ENCODE results near the gene SLC24A3.

SLC24A3 gene

DNA sequence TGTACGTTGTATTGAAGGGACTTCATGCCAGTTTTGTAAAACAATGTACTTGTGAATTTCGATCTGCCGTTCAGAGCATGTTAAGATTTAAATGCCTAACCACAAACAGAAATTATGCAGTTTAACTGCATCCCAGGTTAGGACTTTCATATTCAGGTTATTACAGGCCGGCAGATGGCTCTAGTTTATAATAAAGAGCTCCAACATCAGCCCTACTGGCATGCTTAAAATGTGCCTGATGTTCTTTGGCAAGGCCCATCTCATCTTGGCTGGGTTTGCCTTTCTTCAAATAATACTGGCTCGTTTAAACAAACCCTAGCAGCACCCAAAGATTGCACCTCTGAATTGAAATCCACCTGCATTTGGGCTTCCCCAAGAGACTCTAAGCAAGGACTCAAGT lies 376.3 kb downstream of the SLC24A3 start:
- H3K4me1 ChIP-seq (ENCODE audit: control insufficient read depth, insufficient read depth, low read length): no peaks in the 10 kb centered on the region
- H3K9me3 ChIP-seq (ENCODE audit: control insufficient read depth, insufficient read depth, low read depth, low read length): no peaks in the 10 kb centered on the region
- ChIA-PET CTCF (interaction anchor here (0.6 to 0.9 kb wide), 3 partner anchors 74 to 383 kb away, joined by 3 to 5 read pairs (median 3); no protein-coding TSS in a partner anchor), POLR2A (no interaction called here)
- H3K36me3 ChIP-seq (ENCODE audit: control insufficient read depth in 2 of 2, insufficient read depth in 1 of 2, low read length in 2 of 2): no peaks in the 10 kb centered on the region
- no peak overlapping the region for H3K4me3 ChIP-seq (ENCODE audit: low read depth, low read length)
- TF ChIP-seq KLF1 (tag by site-specific recombination; IDR thresholded peaks at IDR 0.05) (no peak), ZNF10 (tag by site-specific recombination; IDR thresholded peaks at IDR 0.05) (no peak), ZNF211 (tag by site-specific recombination; IDR thresholded peaks at IDR 0.05; ENCODE audit: low read depth) (no peak), SCRT2 (tag by site-specific recombination; IDR thresholded peaks at IDR 0.05) (no peak), REPIN1 (tag by site-specific recombination; IDR thresholded peaks at IDR 0.05; ENCODE audit: low read depth) (no peak), ZNF335 (tag by site-specific recombination; conservative IDR thresholded peaks at IDR 0.05) (no peak)
- TF ChIP-seq, protein P1, sequence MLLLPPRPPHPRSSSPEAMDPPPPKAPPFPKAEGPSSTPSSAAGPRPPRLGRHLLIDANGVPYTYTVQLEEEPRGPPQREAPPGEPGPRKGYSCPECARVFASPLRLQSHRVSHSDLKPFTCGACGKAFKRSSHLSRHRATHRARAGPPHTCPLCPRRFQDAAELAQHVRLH (tag by site-specific recombination; IDR thresholded peaks at IDR 0.05): no peak
- no peak overlapping the region for H3K27ac ChIP-seq (ENCODE audit: extremely low read depth, low read depth, low read length)

DNA sequence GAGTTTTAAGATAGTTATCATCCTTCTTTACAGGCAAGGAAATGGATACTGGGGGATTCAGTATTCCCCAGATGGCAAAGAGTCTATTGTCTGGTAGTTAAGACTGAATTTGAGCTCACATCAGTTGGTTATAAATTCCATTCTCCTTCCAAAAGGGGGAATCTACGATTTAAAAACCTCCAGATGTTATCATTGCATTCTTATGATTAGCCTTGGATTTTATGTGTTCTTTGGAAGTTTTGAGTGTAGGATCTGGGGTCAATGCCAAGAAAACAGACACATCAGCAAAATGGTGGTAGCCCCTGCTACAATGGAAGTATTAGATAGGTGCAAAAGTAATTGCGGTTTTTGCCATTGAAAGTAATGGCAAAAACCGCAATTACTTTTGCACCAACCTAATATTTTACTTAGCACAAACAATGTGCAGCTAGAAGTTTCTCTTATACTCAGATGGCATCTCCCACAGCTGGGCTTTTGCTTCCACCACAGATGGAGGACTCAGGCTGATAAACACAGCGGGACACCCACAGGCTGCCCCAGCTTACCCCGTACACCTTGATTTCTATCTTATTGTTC lies 377.4 kb downstream of the SLC24A3 start:
- CTCF ChIA-PET: interaction anchor here (0.6 to 0.8 kb wide), 3 partner anchors 273 to 958 kb away, joined by 3 to 7 read pairs (median 4); no protein-coding TSS in a partner anchor
- Histone ChIP-seq H3K36me3 (ENCODE audit: control insufficient read depth in 2 of 2, insufficient read depth in 1 of 2, low read length in 2 of 2) (no peaks in the 10 kb centered on the region), H3K27ac (ENCODE audit: extremely low read depth, low read depth, low read length) (no peak overlapping the region), H3K9me3 (ENCODE audit: control insufficient read depth, insufficient read depth, low read depth, low read length) (no peaks in the 10 kb centered on the region), H3K4me1 (ENCODE audit: control insufficient read depth, insufficient read depth, low read length) (no peaks in the 10 kb centered on the region), H3K4me3 (ENCODE audit: low read depth, low read length) (no peak overlapping the region)
- POLR2A ChIA-PET: no interaction called here
- TF ChIP-seq MYNN (tag by site-specific recombination; IDR thresholded peaks at IDR 0.05; ENCODE audit: borderline replicate concordance) (no peak), ZNF501 (tag by site-specific recombination; IDR thresholded peaks at IDR 0.05) (no peak), ZNF830 (tag by site-specific recombination; IDR thresholded peaks at IDR 0.05; ENCODE audit: low read depth) (no peak), ZNF133 (tag by site-specific recombination; IDR thresholded peaks at IDR 0.05) (no peak)
- TF ChIP-seq, protein P2, sequence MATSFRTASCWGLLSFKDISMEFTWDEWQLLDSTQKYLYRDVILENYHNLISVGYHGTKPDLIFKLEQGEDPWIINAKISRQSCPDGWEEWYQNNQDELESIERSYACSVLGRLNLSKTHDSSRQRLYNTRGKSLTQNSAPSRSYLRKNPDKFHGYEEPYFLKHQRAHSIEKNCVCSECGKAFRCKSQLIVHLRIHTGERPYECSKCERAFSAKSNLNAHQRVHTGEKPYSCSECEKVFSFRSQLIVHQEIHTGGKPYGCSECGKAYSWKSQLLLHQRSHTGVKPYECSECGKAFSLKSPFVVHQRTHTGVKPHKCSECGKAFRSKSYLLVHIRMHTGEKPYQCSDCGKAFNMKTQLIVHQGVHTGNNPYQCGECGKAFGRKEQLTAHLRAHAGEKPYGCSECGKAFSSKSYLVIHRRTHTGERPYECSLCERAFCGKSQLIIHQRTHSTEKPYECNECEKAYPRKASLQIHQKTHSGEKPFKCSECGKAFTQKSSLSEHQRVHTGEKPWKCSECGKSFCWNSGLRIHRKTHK (tag by site-specific recombination; IDR thresholded peaks at IDR 0.05): no peak

DNA sequence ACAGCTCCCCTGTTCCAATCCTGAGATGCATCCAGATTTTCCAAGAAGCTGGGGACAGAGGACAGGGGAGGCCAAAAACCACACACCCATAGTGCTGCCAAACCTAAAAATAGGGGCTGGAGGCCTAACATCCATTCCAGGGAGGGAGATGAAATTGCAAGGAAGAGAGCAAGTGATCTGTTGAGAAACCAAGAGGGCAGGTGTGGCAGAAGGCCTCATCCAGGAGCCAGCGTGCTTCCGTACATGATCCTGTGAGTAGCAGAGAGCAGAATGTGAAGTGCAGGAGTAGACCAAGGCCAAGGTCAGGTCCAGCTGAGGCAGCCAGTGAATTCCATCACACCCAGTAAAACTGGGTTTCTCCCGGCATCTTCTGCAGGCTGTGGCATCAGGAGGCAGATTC lies 377.9 kb downstream of the SLC24A3 start:
- H3K27ac ChIP-seq (ENCODE audit: extremely low read depth, low read depth, low read length): no peak overlapping the region
- ChIA-PET CTCF (interaction anchor here (0.8 kb wide), 1 partner anchor 958 kb away, joined by 3 read pairs; no protein-coding TSS in a partner anchor), POLR2A (no interaction called here)
- no peaks in the 10 kb centered on the region for H3K9me3 ChIP-seq (ENCODE audit: control insufficient read depth, insufficient read depth, low read depth, low read length)
- no peaks in the 10 kb centered on the region for H3K36me3 ChIP-seq (ENCODE audit: control insufficient read depth in 2 of 2, insufficient read depth in 1 of 2, low read length in 2 of 2)
- no peak overlapping the region for H3K4me3 ChIP-seq (ENCODE audit: low read depth, low read length)
- H3K4me1 ChIP-seq (ENCODE audit: control insufficient read depth, insufficient read depth, low read length): no peaks in the 10 kb centered on the region
- TF ChIP-seq ZNF391 (tag by site-specific recombination; IDR thresholded peaks at IDR 0.05; ENCODE audit: borderline replicate concordance, low read depth) (no peak), ZNF521 (tag by site-specific recombination; IDR thresholded peaks at IDR 0.05) (no peak), ZNF561 (tag by site-specific recombination; IDR thresholded peaks at IDR 0.05; ENCODE audit: borderline replicate concordance) (no peak), GLI4 (tag by site-specific recombination; IDR thresholded peaks at IDR 0.05) (no peak), ZNF335 (tag by site-specific recombination; conservative IDR thresholded peaks at IDR 0.05) (no peak), TRIM28 (IDR thresholded peaks at IDR 0.05; ENCODE audit: borderline replicate concordance, low read length) (no peak), ZNF629 (tag by site-specific recombination; IDR thresholded peaks at IDR 0.05) (no peak), ZBTB21 (tag by site-specific recombination; IDR thresholded peaks at IDR 0.05) (no peak), ZNF792 (tag by site-specific recombination; IDR thresholded peaks at IDR 0.05) (no peak), ZNF423 (tag by site-specific recombination; IDR thresholded peaks at IDR 0.05) (no peak), ZNF140 (tag by site-specific recombination; IDR thresholded peaks at IDR 0.05) (no peak), ZNF701 (tag by site-specific recombination; IDR thresholded peaks at IDR 0.05) (no peak), ZNF596 (tag by site-specific recombination; IDR thresholded peaks at IDR 0.05) (no peak)
- TF ChIP-seq, protein P3, sequence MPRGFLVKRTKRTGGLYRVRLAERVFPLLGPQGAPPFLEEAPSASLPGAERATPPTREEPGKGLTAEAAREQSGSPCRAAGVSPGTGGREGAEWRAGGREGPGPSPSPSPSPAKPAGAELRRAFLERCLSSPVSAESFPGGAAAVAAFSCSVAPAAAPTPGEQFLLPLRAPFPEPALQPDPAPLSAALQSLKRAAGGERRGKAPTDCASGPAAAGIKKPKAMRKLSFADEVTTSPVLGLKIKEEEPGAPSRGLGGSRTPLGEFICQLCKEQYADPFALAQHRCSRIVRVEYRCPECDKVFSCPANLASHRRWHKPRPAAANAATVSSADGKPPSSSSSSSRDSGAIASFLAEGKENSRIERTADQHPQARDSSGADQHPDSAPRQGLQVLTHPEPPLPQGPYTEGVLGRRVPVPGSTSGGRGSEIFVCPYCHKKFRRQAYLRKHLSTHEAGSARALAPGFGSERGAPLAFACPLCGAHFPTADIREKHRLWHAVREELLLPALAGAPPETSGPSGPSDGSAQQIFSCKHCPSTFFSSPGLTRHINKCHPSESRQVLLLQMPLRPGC (tag by site-specific recombination; IDR thresholded peaks at IDR 0.05): no peak
